SJCRH30 (cell line): ENCODE measurements around the gene KRTAP4-9. TPM values are rescaled to one million over a fixed set of nuclear protein-coding genes. Genes with fewer than 3 reads are reported as not detected.

Experiments
- total RNA-seq: library from RNA; depleted of rRNA; stranded (reverse); fragments of >200 nt; shearing (Covaris generic); gene quantifications from 2 replicates; pipeline ENCODE4 v1.2.3, GENCODE V29; 2014; rRNA removed

The KRTAP4-9 gene
- total RNA-seq, 1 experiment from 2014 or later, result not detected

Other genes starting within 250 kb of the KRTAP4-9 start
- not detected in 2 replicates for gene KRT12, start 238.2 kb upstream of the KRTAP4-9 start, total RNA-seq
- 0.08 and 0.28 TPM in 2 replicates for gene KRT20, start 220.1 kb upstream of the KRTAP4-9 start, total RNA-seq
- gene KRT23, start 167.7 kb upstream of the KRTAP4-9 start, total RNA-seq, result not detected in 2 replicates
- not detected in 2 replicates for gene KRT39, start 138.4 kb upstream of the KRTAP4-9 start, total RNA-seq
- not detected in 2 replicates for gene KRT40, start 121.1 kb upstream of the KRTAP4-9 start, total RNA-seq
- not detected in 2 replicates for gene KRTAP3-3, start 111.2 kb upstream of the KRTAP4-9 start, total RNA-seq
- not detected in 2 replicates for gene KRTAP3-2, start 105.5 kb upstream of the KRTAP4-9 start, total RNA-seq
- gene KRTAP3-1, start 96.3 kb upstream of the KRTAP4-9 start, total RNA-seq, result not detected in 2 replicates
- not detected in 2 replicates for gene KRTAP1-5, start 78.2 kb upstream of the KRTAP4-9 start, total RNA-seq
- gene KRTAP1-4, start 75.2 kb upstream of the KRTAP4-9 start, total RNA-seq, result not detected in 2 replicates
- not detected in 2 replicates for gene KRTAP1-3, start 70.5 kb upstream of the KRTAP4-9 start, total RNA-seq
- not detected in 2 replicates for gene KRTAP1-1, start 63.9 kb upstream of the KRTAP4-9 start, total RNA-seq
- gene KRTAP2-1, start 58.1 kb upstream of the KRTAP4-9 start, total RNA-seq, result not detected in 2 replicates
- gene KRTAP2-2, start 50.2 kb upstream of the KRTAP4-9 start, total RNA-seq, result not detected in 2 replicates
- gene KRTAP2-3, start 45.3 kb upstream of the KRTAP4-9 start, total RNA-seq, result not detected in 2 replicates
- not detected in 2 replicates for gene KRTAP2-4, start 39.5 kb upstream of the KRTAP4-9 start, total RNA-seq
- 0.18 TPM in 1 of 2 replicates, not detected in the other for gene KRTAP4-7, start 21.2 kb upstream of the KRTAP4-9 start, total RNA-seq
- gene KRTAP4-8, start 7.2 kb upstream of the KRTAP4-9 start, total RNA-seq, result not detected in 2 replicates
- gene KRTAP4-16, start 3.2 kb upstream of the KRTAP4-9 start, total RNA-seq, result not detected in 2 replicates
- not detected in 2 replicates for gene KRTAP4-11, start 13.0 kb downstream of the KRTAP4-9 start, total RNA-seq
- gene KRTAP4-12, start 18.8 kb downstream of the KRTAP4-9 start, total RNA-seq, result 0.22 TPM in 1 of 2 replicates, not detected in the other
- not detected in 2 replicates for gene KRTAP4-6, start 35.2 kb downstream of the KRTAP4-9 start, total RNA-seq
- gene KRTAP4-5, start 44.4 kb downstream of the KRTAP4-9 start, total RNA-seq, result not detected in 2 replicates
- gene KRTAP4-4, start 55.4 kb downstream of the KRTAP4-9 start, total RNA-seq, result not detected in 2 replicates
- gene KRTAP4-3, start 62.8 kb downstream of the KRTAP4-9 start, total RNA-seq, result not detected in 2 replicates
- gene KRTAP4-2, start 72.8 kb downstream of the KRTAP4-9 start, total RNA-seq, result 0.14 TPM in 1 of 2 replicates, not detected in the other
- gene KRTAP4-1, start 79.5 kb downstream of the KRTAP4-9 start, total RNA-seq, result not detected in 2 replicates
- not detected in 2 replicates for gene KRTAP9-1, start 84.5 kb downstream of the KRTAP4-9 start, total RNA-seq
- not detected in 2 replicates for gene KRTAP9-2, start 121.3 kb downstream of the KRTAP4-9 start, total RNA-seq
- not detected in 2 replicates for gene KRTAP9-3, start 127.1 kb downstream of the KRTAP4-9 start, total RNA-seq
- not detected in 2 replicates for gene KRTAP9-8, start 132.6 kb downstream of the KRTAP4-9 start, total RNA-seq
- 0.10 TPM in 1 of 2 replicates, not detected in the other for gene KRTAP9-4, start 144.3 kb downstream of the KRTAP4-9 start, total RNA-seq
- gene KRTAP9-9, start 150.0 kb downstream of the KRTAP4-9 start, total RNA-seq, result not detected in 2 replicates
- gene KRTAP9-6, start 160.0 kb downstream of the KRTAP4-9 start, total RNA-seq, result not detected in 2 replicates
- not detected in 2 replicates for gene KRTAP9-7, start 170.3 kb downstream of the KRTAP4-9 start, total RNA-seq
- not detected in 2 replicates for gene KRTAP29-1, start 197.5 kb downstream of the KRTAP4-9 start, total RNA-seq
- gene KRTAP16-1, start 203.9 kb downstream of the KRTAP4-9 start, total RNA-seq, result not detected in 2 replicates
- not detected in 2 replicates for gene KRTAP17-1, start 210.3 kb downstream of the KRTAP4-9 start, total RNA-seq
- gene KRT33A, start 245.4 kb downstream of the KRTAP4-9 start, total RNA-seq, result not detected in 2 replicates